ENCODE measurements around the gene PLK5.

DNA sequence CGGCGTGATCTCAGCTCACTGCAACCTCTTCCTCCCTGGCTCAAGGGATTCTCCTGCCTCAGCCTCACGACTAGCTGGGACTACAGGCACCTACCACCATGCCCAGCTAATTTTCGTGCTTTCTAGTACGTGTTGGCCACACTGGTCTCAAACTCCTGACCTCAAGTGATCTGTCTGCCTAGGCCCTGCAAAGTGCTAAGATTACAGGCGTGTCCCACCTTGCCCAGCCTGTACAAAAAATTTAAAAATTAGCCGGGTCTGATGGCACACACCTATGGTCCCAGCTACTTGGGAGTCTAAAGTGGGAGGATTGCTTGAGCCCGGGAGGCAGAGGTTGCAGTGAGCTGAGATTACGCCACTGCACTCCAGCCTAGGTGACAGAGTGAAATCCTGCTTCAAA, 48.9 kb downstream of the PLK5 start:
- TF ChIP-seq POLR2A (IDR thresholded peaks at IDR 0.05; ENCODE audit: low read depth, low read length): no peak
- no peak for TF ChIP-seq TAF1 (IDR thresholded peaks at IDR 0.05; ENCODE audit: borderline replicate concordance, low read depth, low read length)
- no peak for TF ChIP-seq POLR2AphosphoS5 (IDR thresholded peaks at IDR 0.05; ENCODE audit: low read depth, low read length)
